MM.1S (cell line): ENCODE measurements around the gene FZD7.

ENCODE experiments used
- EZH2 ChIP-seq: fragments of 300-600 bp; sonication (generic); optimal IDR thresholded peaks from 2 replicates; pipeline ENCODE3; 2017; ENCODE audit warnings: low read depth, mild to moderate bottlenecking, antibody characterized with exemption, low read length, mixed read lengths
- EZH2phosphoT487 ChIP-seq: fragments of 300-600 bp; sonication (generic); IDR thresholded peaks from 2 replicates; pipeline ENCODE4 v1.6.1; 2018; ENCODE audit warnings: antibody characterized with exemption, low read length
- TF ChIP-seq, protein P1 (sequence below): fragments of 300-600 bp; sonication (generic); IDR thresholded peaks from 2 replicates; pipeline ENCODE4 v1.5.1; 2016; ENCODE audit warnings: antibody characterized with exemption, low read length, mixed read lengths

DNA sequence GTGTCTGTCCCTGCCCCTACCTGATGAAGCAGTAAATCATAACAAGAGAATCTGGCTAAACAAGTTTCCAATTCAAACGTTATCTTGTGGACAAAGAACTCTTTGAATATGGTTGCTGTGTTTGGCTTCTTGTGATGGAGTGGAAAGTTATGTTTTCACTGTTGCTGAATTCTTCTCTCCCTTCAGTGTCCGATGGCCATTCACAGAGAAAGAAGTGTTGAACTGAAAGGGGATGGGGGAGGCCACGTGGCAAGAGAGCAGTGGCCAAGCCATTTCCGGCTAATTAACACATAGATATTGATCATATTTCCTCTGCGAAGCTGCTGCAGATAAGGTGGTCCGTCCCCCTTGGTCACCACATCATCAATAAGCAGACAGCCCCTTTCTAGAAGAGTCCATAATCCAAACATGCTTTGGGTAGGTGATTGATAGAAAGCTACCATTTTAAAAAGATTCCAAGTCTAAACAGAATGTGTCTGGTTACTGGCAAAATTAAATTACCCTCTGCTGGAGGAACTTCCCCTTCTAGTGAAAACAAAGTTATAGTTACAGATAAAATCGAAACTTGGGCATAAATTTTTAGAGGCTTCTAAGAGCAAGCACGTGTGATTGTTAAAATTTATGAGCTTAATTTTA is 36.9 kb upstream of the FZD7 start:
- TF ChIP-seq, protein P1, sequence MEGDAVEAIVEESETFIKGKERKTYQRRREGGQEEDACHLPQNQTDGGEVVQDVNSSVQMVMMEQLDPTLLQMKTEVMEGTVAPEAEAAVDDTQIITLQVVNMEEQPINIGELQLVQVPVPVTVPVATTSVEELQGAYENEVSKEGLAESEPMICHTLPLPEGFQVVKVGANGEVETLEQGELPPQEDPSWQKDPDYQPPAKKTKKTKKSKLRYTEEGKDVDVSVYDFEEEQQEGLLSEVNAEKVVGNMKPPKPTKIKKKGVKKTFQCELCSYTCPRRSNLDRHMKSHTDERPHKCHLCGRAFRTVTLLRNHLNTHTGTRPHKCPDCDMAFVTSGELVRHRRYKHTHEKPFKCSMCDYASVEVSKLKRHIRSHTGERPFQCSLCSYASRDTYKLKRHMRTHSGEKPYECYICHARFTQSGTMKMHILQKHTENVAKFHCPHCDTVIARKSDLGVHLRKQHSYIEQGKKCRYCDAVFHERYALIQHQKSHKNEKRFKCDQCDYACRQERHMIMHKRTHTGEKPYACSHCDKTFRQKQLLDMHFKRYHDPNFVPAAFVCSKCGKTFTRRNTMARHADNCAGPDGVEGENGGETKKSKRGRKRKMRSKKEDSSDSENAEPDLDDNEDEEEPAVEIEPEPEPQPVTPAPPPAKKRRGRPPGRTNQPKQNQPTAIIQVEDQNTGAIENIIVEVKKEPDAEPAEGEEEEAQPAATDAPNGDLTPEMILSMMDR = no peak
- TF ChIP-seq EZH2 = no peak
- TF ChIP-seq EZH2phosphoT487 = no peak
